GM06990 (cell line): ENCODE results near the gene SPINT2.

Experiments
- DNase-seq: peaks from one replicate; pipeline ENCODE4 v3.0.0-alpha.2; 2011; ENCODE audit not compliant: insufficient read length; ENCODE audit errors: extremely low read depth
- H3K27me3 ChIP-seq: replicated peaks from 2 replicates; pipeline ENCODE4 v1.6.0; 2011; ENCODE audit warnings: low read length; ENCODE audit not compliant: control insufficient read depth, insufficient read depth
- H3K36me3 ChIP-seq: 2 replicates; pipeline ENCODE4 v1.5.1; 2011; ENCODE audit warnings: low read length; ENCODE audit not compliant: control insufficient read depth, insufficient read depth
- H3K4me3 ChIP-seq: replicated peaks from 2 replicates; pipeline ENCODE4 v1.5.1; 2011; ENCODE audit warnings: low read depth, mild to moderate bottlenecking, control low read depth, low read length
- CTCF ChIP-seq: IDR thresholded peaks from 2 replicates; pipeline ENCODE4 v1.5.1; 2011; ENCODE audit warnings: low read length, control low read depth, mild to moderate bottlenecking, inconsistent platforms; ENCODE audit not compliant: insufficient read depth, poor library complexity, severe bottlenecking

Gene SPINT2

GRCh38 chr19:38306236-38306635 is 41.9 kb downstream of the SPINT2 start:
- Histone ChIP-seq H3K4me3 (no peak overlapping the region), H3K27me3 (no peaks in the 10 kb centered on the region), H3K36me3 (peaks cover 12% of the 10 kb centered on the region)
- no peak for DNase-seq
- TF ChIP-seq CTCF = no peak

GRCh38 chr19:38307076-38307475 is 42.7 kb downstream of the SPINT2 start:
- peaks cover 12% of the 10 kb centered on the region for H3K36me3 ChIP-seq
- H3K4me3 ChIP-seq = no peak overlapping the region
- no peak for TF ChIP-seq CTCF
- DNase-seq = no peak
- no peaks in the 10 kb centered on the region for H3K27me3 ChIP-seq

- DNase-seq = no peak
- no peak for TF ChIP-seq CTCF
- Histone ChIP-seq H3K27me3 (no peaks in the 10 kb centered on the region), H3K36me3 (peaks cover 12% of the 10 kb centered on the region), H3K4me3 (no peak overlapping the region)
Observed at GRCh38 chr19:38307597-38307996, 43.2 kb downstream of the SPINT2 start.

- Histone ChIP-seq H3K36me3 (peaks cover 12% of the 10 kb centered on the region), H3K4me3 (no peak overlapping the region), H3K27me3 (no peaks in the 10 kb centered on the region)
- no peak for DNase-seq
- TF ChIP-seq CTCF = no peak
Observed at GRCh38 chr19:38308006-38308766, 43.8 kb downstream of the SPINT2 start.

GRCh38 chr19:38308926-38309614 is 44.7 kb downstream of the SPINT2 start:
- no peak for TF ChIP-seq CTCF
- H3K4me3 ChIP-seq = no peak overlapping the region
- peaks cover 10% of the 10 kb centered on the region for H3K36me3 ChIP-seq
- no peaks in the 10 kb centered on the region for H3K27me3 ChIP-seq
- DNase-seq = no peak
